Activated T-cell treated with anti-CD3 and anti-CD28 coated beads for 1 hour (primary cell): ENCODE measurements around the gene PFDN2.
"Not testable (repeated sequence)": the region's sequence is repeated elsewhere in the genome, so short reads cannot be mapped to it uniquely, and the experiment has no call there.

ENCODE experiments used
- DNase-seq: peaks from one replicate; pipeline ENCODE4 v3.0.0-alpha.2; 2020; ENCODE audit warnings: low read depth

Gene PFDN2

GRCh38 chr1:161138431-161138830, 20.6 kb upstream of the PFDN2 start:
- DNase-seq = no peak

GRCh38 chr1:161137881-161138280, 20.0 kb upstream of the PFDN2 start:
- no peak for DNase-seq

GRCh38 chr1:161133220-161133740, 15.4 kb upstream of the PFDN2 start:
- no peak for DNase-seq

- peak; percentile 76 for DNase-seq
These were observed 14.8 kb upstream of the PFDN2 start, which contains the start of gene DEDD for GRCh38 chr1:161132410-161133219. TSS of gene DEDD (minus strand) at chr1:161132667. CDS start at chr1:161124462, 8,205 bp downstream.

GRCh38 chr1:161131523-161132409, 13.9 kb upstream of the PFDN2 start:
- no peak for DNase-seq

- DNase-seq = no peak
These were observed 12.4 kb upstream of the PFDN2 start for GRCh38 chr1:161130266-161130665.

- DNase-seq = no peak
These were observed 11.0 kb upstream of the PFDN2 start for GRCh38 chr1:161128591-161129420.

GRCh38 chr1:161127649-161128048, 9.8 kb upstream of the PFDN2 start:
- no peak for DNase-seq

GRCh38 chr1:161122967-161123366, 5.1 kb upstream of the PFDN2 start:
- DNase-seq = no peak

GRCh38 chr1:161121834-161122233, 4.0 kb upstream of the PFDN2 start:
- no peak for DNase-seq

- DNase-seq = no peak
These were observed 3.3 kb upstream of the PFDN2 start for GRCh38 chr1:161121042-161121650.

- DNase-seq = peak; percentile 24
These were observed 1.5 kb upstream of the PFDN2 start for GRCh38 chr1:161119092-161119903.

GRCh38 chr1:161115961-161116360, 1.9 kb downstream of the PFDN2 start:
- not testable (repeated sequence) for DNase-seq

- no peak for DNase-seq
These were observed 2.6 kb downstream of the PFDN2 start for GRCh38 chr1:161115132-161115711.

GRCh38 chr1:161114556-161114955, 3.3 kb downstream of the PFDN2 start:
- DNase-seq = no peak

- DNase-seq = no peak
These were observed 3.9 kb downstream of the PFDN2 start for GRCh38 chr1:161113915-161114314.

GRCh38 chr1:161111527-161111926, 6.3 kb downstream of the PFDN2 start:
- DNase-seq = no peak

GRCh38 chr1:161111117-161111516, 6.7 kb downstream of the PFDN2 start:
- DNase-seq = no peak

- DNase-seq = no peak
These were observed 11.4 kb downstream of the PFDN2 start for GRCh38 chr1:161106431-161106830.

- no peak for DNase-seq
These were observed 17.3 kb downstream of the PFDN2 start for GRCh38 chr1:161100556-161100955.
